HG03196 (cell line): Measurements from ENCODE around the gene TAS2R50.

ENCODE experiments used
- ATAC-seq: cut with Tn5 transposase; IDR thresholded peaks from one replicate; pipeline ENCODE4 v1.9.1; 2021; ENCODE audit not compliant: unreplicated experiment

TAS2R50 gene

DNA sequence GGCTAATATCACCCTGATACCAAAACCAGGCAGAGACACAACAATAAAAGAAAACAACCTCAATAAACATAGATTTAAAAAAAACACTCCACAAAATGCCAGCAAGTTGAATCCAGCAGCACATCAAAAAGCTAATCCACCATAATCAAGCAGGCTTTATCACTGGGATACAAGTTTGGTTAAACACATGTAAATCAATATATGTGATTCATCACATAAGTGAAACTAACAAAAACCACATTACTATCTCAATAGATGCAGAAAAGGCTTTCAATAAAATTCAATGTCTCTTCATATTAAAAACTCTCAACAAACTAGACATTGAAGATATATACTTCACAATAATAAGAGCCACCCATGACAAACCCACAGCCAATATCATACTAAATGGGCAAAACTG, 30.6 kb downstream of the TAS2R50 start:
- no peak for ATAC-seq

DNA sequence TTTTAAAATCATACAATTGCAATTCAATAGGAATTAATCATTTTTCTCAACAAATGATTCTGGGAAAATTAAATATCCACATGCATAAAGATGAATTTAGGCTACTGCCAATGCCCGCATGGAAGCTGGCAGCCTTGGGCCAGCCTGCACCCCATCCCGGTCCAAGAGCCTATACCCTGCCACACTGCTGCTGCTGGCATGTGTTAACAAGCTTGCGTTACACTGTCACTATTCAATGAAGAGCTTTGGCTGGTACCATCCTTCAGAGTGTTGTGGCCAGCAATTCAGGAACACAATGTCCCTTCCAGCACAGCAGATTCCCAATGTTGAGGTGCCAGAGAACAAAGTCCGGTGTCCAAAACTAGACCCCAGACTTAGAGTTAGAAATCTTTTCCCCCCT, 34.1 kb downstream of the TAS2R50 start:
- ATAC-seq = no peak

DNA sequence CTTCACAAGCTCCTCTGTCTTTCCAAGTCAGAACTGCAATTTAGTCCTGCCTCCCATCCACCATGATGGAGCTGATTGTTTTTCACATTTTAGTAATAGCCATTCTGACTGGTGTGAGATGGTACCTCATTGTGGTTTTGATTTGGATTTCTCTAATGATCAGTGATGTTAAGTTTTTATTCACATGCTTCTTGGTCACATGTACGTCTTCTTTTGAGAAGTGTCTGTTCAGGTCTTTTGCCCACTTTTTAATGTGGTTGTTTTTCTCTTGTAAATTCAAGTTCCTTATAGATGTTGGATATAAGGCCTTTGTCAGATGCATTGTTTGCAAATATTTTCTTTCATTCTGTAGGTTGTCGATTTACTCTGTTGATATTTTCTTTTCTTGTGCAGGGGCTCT, 43.5 kb downstream of the TAS2R50 start:
- no peak for ATAC-seq

DNA sequence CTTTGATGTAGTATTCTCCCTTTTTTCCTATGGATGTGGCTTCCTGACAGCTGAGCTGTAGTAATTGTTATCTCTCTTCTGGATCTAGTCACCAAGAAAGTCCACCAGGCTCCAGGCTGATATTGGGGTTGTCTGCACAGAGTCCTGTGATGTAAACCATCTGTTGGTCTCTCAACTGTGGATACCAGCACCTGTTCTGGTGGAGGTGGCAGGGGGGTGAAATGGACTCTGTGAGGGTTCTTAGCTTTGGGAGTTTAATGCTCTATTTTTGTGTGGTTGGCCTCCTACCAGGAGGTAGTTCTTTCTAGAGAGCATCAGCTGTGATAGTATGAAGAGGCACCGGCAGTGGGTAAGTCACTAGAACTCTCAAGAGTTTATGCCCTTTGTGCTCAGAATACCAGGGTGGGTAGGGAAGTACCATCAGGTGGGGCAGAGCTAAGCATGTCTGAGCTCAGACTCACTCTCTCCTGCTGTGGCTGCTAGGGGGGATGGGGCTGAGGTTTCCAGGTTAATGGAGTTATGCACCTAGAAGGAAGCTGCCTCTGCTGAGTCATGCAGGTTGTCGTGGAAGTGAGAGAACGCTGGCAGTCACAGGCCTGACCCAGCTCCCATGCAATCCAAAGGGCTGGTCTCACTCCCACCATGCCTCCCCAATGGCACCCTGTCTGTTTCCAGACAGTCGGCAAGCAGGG, 44.6 kb downstream of the TAS2R50 start:
- ATAC-seq = no peak

DNA sequence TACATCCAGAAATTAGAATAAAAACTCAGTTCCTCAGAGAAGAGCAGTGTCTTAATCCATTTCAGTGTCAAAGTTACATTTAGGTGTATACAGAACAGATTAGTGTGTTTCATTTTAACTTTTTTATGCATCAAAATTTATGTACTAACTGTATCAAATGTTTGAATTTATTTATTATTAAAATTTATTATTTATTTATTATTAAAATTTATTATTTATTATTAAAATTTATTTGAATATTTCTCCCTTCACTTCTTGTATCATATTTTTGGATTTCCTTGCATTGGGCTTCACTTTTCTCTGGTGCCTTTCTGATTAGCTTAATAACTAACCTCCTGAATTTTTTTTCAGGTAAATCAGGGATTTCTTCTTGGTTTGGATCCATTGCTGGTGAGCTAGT, 45.3 kb downstream of the TAS2R50 start:
- no peak for ATAC-seq

DNA sequence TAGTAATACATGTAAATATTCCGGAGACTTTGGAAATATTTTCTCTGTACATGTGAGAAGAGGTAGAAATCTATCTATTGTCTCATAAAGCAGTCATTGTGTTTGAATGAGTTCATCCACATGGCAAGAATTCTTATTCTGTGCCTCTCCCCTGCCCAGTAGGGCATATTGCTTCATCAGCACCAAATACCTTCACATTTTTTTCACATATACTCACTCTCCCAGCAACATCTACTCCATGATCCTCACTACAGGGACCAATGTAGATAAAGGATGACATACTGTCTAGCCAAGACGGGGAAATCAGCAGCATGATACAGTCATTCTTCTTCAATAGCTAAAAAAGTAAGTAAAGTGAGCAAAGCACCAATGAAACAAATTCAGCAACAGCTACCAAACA, 46.3 kb downstream of the TAS2R50 start:
- ATAC-seq = no peak

DNA sequence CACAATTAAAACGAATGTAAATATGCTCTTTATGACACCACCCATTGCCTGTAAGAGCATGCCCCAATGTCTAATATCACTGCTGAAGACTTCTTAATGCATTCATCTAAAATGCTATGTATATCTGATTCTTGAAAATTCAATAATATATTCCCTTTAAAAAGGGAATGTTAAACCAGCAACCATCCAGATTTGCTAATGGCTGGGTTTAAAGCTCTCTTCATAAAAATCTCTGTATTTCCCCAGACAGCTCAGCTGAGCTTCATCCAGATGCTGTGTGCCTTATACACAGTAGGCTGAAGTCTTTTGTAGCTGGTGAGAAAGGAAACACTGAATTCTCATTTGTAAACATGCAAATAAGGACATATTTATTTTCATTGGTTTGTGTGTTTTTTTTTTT, 47.5 kb downstream of the TAS2R50 start, which contains the start of gene TAS2R14:
Gene TAS2R14, minus strand, starts transcription at position 101 of the 400 bp plus-strand sequence. Its CDS starts 56 bp downstream, at position 45.
- ATAC-seq = no peak

DNA sequence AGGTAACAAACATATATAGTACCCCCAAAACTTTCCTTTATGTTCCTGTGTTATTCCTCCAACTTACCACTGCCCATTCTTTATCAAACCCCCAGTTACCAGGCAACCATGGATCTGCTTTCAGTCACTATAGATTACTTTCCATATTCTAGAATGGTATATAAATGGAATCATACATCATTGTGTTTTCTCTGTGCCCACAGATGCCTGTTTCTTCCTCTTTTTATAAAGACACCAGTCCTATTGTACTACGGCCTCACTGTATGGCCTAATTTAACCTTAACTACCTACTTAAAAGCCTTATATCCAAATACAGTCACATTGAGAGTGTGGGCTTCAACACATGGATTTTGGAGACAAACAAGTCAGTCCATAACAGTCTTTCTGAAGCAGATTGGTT, 50.2 kb downstream of the TAS2R50 start:
- ATAC-seq = no peak
